ENCODE measurements around the gene BPI. TPM values are rescaled to one million over a fixed set of nuclear protein-coding genes. Genes with fewer than 3 reads are reported as not detected.
A peak's percentile ranks its signal among the peaks of the same experiment; 100 is the strongest.

The BPI gene
- total and polyA plus RNA-seq, 2 donors (not counting 1 experiment from before 2014, with no cell fraction given) = 0.10 to 0.44 TPM

DNA sequence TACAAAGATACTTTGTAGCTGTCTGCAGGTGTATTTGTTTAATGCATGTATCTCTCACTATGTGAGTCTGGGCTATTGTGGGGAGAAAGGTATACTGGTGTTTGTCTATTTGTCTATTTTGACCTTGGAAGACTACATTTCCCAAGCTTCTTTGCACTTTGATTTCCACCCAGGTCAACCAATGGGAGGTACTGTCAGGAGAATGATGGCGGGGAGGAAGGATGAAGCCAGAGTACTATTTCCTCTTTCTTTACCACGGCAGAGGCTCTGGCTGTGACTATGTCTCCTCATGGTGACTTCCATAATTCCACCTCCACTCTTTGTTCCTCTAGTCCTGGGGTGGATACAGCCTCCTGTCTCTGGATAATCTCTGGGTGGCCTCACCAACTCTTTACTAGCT is 65.4 kb downstream of the BPI start:
- peaks cover 0 to 3% (median 0%) of the 10 kb centered on the region in 4 experiments for H3K27me3 ChIP-seq (replicated peaks in 1 of 4; ENCODE audit: control extremely low read depth in 1 of 4, control insufficient read depth in 3 of 4, insufficient read depth in 4 of 4, low read length in 3 of 4)
- H2AFZ ChIP-seq (ENCODE audit: insufficient read depth, low read depth, low read length, poor library complexity, severe bottlenecking) = peak overlapping the region; percentile 64
- H3K36me3 ChIP-seq (replicated peaks in 1 of 2; ENCODE audit: control extremely low read depth in 1 of 2, control insufficient read depth in 1 of 2, extremely low read depth in 1 of 2, insufficient read depth in 2 of 2, low read length in 1 of 2) = no peaks in the 10 kb centered on the region
- no peak overlapping the region for H3K4me3 ChIP-seq (ENCODE audit: control extremely low read depth in 1 of 5, extremely low read depth in 1 of 5, insufficient read depth in 1 of 5, low read depth in 2 of 5, low read length in 4 of 5)
- no peak for DNase-seq
- POLR2A ChIA-PET = no interaction called here
- peak overlapping the region; percentile 22 for H3K4me2 ChIP-seq (replicated peaks; ENCODE audit: low read depth, low read length, poor library complexity, severe bottlenecking)
- Mint-ChIP-seq H3K9me3 (ENCODE audit: insufficient read depth) (no peaks in the 10 kb centered on the region), H3K27ac (no peak overlapping the region), H3K4me1 (peaks cover 5% of the 10 kb centered on the region), H3K27me3 (peaks cover 22% of the 10 kb centered on the region), H3K4me3 (no peak overlapping the region)
- no peaks in the 10 kb centered on the region for H3K9me3 ChIP-seq (ENCODE audit: control extremely low read depth in 1 of 3, control insufficient read depth in 2 of 3, insufficient read depth in 1 of 3, low read length in 2 of 3)
- H3K9ac ChIP-seq (ENCODE audit: low read length) = no peak overlapping the region
- intact Hi-C loops (cut with micrococcal nuclease) = no loop called here
- H3K27ac ChIP-seq (ENCODE audit: low read length in 2 of 2) = no peak overlapping the region
- WGBS (ENCODE audit: insufficient coverage) = 0% methylated on average over 1 of the region's 2 CpGs
- H3K4me1 ChIP-seq (ENCODE audit: control insufficient read depth in 2 of 2, insufficient read depth in 2 of 2, low read length in 2 of 2) = peaks cover 4% of the 10 kb centered on the region in 2 donors
- TF ChIP-seq, protein P1, sequence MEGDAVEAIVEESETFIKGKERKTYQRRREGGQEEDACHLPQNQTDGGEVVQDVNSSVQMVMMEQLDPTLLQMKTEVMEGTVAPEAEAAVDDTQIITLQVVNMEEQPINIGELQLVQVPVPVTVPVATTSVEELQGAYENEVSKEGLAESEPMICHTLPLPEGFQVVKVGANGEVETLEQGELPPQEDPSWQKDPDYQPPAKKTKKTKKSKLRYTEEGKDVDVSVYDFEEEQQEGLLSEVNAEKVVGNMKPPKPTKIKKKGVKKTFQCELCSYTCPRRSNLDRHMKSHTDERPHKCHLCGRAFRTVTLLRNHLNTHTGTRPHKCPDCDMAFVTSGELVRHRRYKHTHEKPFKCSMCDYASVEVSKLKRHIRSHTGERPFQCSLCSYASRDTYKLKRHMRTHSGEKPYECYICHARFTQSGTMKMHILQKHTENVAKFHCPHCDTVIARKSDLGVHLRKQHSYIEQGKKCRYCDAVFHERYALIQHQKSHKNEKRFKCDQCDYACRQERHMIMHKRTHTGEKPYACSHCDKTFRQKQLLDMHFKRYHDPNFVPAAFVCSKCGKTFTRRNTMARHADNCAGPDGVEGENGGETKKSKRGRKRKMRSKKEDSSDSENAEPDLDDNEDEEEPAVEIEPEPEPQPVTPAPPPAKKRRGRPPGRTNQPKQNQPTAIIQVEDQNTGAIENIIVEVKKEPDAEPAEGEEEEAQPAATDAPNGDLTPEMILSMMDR (IDR thresholded peaks at IDR 0.05) = no peak
- no peak for TF ChIP-seq EZH2 (IDR thresholded peaks at IDR 0.05; ENCODE audit: borderline replicate concordance, insufficient read depth, low read depth, low read length, poor library complexity, severe bottlenecking)
- no peak for ATAC-seq (ENCODE audit: low read depth)
- no peaks in the 10 kb centered on the region for H3K79me2 ChIP-seq (ENCODE audit: control insufficient read depth, insufficient read depth, low read length)
- CTCF ChIA-PET = no interaction called here
- H4K20me1 ChIP-seq (ENCODE audit: control insufficient read depth, insufficient read depth, low read length, poor library complexity, severe bottlenecking) = no peaks in the 10 kb centered on the region

DNA sequence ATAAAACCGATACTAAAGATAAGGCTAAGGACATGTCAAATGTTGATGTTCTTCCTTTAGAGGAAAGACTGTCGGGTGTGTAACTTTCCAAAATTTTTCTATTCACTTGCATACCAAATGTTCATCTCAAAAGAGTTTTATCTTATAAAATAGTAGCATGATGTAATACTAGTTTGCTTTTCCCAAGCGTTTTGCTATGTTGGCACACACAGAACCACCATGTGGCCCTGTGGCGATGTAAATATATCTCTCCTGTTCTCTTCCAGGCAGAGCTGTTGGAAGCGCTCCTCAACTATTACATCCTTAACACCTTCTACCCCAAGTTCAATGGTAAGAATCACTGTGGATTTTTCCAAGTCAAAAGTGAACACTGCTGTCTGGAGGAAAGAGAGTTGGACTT is 68.8 kb downstream of the BPI start:
- H3K4me1 Mint-ChIP-seq = peaks cover 5% of the 10 kb centered on the region
- no peak overlapping the region for H3K4me2 ChIP-seq (replicated peaks; ENCODE audit: low read depth, low read length, poor library complexity, severe bottlenecking)
- no peak for TF ChIP-seq EZH2 (IDR thresholded peaks at IDR 0.05; ENCODE audit: borderline replicate concordance, insufficient read depth, low read depth, low read length, poor library complexity, severe bottlenecking)
- TF ChIP-seq, protein P1 (IDR thresholded peaks at IDR 0.05) = no peak
- intact Hi-C loops (cut with micrococcal nuclease) = no loop called here
- ATAC-seq (ENCODE audit: low read depth) (no peak), DNase-seq (no peak)
- no peak overlapping the region for H3K9ac ChIP-seq (ENCODE audit: low read length)
- H3K27ac Mint-ChIP-seq = no peak overlapping the region
- no peak overlapping the region for H3K4me3 ChIP-seq (ENCODE audit: control extremely low read depth in 1 of 5, extremely low read depth in 1 of 5, insufficient read depth in 1 of 5, low read depth in 2 of 5, low read length in 4 of 5)
- WGBS (ENCODE audit: insufficient coverage) = no CpG with 5 or more reads among the region's 5 CpGs
- CTCF ChIA-PET = no interaction called here
- no peaks in the 10 kb centered on the region for H3K9me3 ChIP-seq (ENCODE audit: control extremely low read depth in 1 of 3, control insufficient read depth in 2 of 3, insufficient read depth in 1 of 3, low read length in 2 of 3)
- no peak overlapping the region for H2AFZ ChIP-seq (ENCODE audit: insufficient read depth, low read depth, low read length, poor library complexity, severe bottlenecking)
- H3K9me3 Mint-ChIP-seq (ENCODE audit: insufficient read depth) = no peaks in the 10 kb centered on the region
- H4K20me1 ChIP-seq (ENCODE audit: control insufficient read depth, insufficient read depth, low read length, poor library complexity, severe bottlenecking) = no peaks in the 10 kb centered on the region
- peaks cover 0 to 3% (median 0%) of the 10 kb centered on the region in 4 experiments for H3K27me3 ChIP-seq (replicated peaks in 1 of 4; ENCODE audit: control extremely low read depth in 1 of 4, control insufficient read depth in 3 of 4, insufficient read depth in 4 of 4, low read length in 3 of 4)
- peaks cover 27% of the 10 kb centered on the region for H3K27me3 Mint-ChIP-seq
- no peaks in the 10 kb centered on the region for H3K79me2 ChIP-seq (ENCODE audit: control insufficient read depth, insufficient read depth, low read length)
- no peak overlapping the region for H3K4me3 Mint-ChIP-seq
- POLR2A ChIA-PET = no interaction called here
- no peak overlapping the region for H3K27ac ChIP-seq (ENCODE audit: low read length in 2 of 2)
- no peaks in the 10 kb centered on the region for H3K36me3 ChIP-seq (replicated peaks in 1 of 2; ENCODE audit: control extremely low read depth in 1 of 2, control insufficient read depth in 1 of 2, extremely low read depth in 1 of 2, insufficient read depth in 2 of 2, low read length in 1 of 2)
- H3K4me1 ChIP-seq (ENCODE audit: control insufficient read depth in 2 of 2, insufficient read depth in 2 of 2, low read length in 2 of 2) = peaks cover 4% of the 10 kb centered on the region in 2 donors

Measured in B cell (primary cell).